HG03066 (cell line): ENCODE data around the gene NPAS4.
"Not testable (repeated sequence)": the region's sequence is repeated elsewhere in the genome, so short reads cannot be mapped to it uniquely, and the experiment has no call there.

Experiments
- ATAC-seq: cut with Tn5 transposase; IDR thresholded peaks from one replicate; pipeline ENCODE4 v1.9.1; 2021; ENCODE audit warnings: low read depth; ENCODE audit not compliant: unreplicated experiment

Gene NPAS4

DNA sequence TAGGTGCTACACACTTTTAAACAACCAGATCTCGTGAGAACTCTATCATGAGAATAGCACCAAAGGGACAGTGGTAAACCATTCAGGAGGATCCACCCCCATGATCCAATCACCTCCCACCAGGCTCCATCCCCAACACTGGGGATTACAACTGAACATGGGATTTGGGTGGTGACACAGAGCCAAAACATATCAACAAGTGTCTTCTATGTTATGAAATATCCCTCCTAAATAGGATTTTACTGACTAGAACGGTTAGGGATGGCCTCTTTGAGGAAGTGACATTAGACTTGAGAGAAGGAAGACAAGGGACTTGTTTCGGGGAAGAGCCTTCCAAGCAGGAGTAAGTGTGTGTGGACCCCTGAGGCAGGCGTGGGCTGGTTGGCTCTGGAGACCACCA, 29.7 kb downstream of the NPAS4 start:
- ATAC-seq: no peak

DNA sequence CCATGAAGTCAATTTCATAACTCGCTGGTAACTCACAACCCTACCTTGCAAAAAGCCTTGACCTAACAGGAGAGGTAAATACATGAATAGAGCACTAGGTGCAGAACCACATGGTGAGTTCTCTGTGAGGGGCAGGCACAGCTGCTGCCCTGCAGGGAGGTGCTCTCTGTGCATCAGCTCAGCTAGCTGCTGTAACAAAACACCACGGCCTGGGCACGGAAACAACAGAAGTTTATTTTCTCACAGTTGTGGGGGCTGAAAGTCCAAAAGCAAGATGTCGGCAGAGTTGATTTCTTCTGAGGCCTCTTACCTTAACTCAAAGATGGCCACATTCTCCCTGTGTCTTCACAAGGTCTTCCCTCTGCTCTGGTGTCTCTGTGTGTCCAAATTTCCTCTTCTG, 30.8 kb downstream of the NPAS4 start:
- ATAC-seq: no peak

DNA sequence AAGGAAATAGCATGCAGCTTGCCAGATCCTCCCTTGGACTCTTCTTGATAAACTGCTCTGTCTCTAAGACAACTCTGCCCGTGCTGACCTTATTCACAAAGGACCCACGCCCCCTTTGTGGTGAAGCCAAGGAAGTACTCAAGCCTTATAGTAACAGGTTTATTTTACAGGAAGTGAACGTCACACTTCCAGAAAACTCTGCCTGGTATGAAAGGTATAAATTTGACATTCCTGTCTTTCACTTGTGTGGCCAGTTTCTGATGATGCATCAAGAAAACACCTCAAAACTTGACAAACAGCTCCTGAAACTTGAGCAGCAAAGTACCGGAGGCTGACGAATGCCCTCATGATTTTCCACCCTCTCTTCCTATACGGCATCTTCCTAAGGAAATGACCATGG, 33.4 kb downstream of the NPAS4 start:
- ATAC-seq: no peak

DNA sequence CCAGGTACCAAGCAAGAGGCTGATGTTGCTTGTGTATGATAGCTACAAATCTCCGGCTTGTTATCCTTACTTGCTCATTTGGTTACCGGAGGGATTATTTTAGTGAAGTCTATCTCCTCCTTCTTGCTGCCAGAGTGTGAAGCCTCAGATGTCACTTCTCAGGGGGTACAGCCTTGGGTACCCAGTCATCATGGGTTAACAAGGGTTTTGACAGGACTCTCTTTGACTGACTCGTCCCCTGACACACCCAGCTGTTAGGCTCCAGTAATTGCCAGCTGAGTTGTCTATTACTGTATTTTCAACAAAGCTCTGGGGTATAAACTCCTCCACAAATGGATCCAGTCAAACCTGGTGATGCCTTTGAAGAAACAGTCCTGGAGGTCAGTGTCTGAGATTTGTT, 34.0 kb downstream of the NPAS4 start:
- ATAC-seq: no peak

DNA sequence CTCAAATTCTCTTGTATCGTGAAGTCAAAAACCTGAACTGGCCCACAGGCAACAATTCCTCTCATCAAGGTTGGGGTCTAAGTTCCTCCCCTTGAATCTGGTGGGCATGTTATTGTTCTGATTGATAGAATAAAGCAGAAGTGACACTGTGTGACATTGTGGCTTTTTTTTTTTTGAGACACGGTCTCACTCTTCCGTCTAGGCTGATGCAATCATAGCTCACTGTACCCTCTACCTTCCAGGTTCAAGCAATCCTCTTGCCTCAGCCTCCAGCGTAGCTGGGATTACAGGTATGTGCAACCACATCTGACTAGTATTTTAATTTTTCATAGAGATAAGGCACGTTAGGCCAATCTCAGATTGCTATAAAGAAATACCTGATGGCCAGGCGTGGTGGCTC, 37.0 kb downstream of the NPAS4 start:
- no peak for ATAC-seq

DNA sequence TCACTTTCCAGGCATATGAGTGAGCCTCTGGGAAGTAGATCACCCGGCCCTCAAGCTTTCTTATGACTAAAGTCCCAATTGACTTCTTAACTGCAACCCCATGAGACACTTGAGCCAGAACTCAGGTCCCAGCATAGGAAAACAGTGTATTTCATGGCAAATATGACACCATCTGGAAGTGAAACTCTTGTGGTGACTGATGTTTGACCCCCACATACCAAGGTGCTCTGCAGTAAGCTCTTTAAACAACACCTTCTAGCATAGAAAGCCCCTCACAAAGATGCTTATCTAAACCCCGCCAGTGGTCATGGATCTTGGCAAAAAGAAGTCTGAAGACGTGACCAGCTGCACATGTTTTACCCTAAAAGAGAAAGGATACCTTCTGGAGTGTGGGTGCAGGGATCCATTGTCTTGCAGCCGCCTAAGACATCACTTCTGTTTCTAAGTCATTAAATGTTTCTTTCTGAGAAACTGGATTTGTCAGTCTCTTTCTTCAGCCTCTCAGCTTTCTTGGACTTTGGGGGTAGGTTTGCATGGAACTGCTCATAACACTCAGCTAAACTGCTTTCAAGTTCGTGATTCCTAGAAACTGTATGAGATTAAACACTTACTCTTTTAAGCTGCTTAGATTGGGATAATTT, 38.4 kb downstream of the NPAS4 start:
- no peak for ATAC-seq

DNA sequence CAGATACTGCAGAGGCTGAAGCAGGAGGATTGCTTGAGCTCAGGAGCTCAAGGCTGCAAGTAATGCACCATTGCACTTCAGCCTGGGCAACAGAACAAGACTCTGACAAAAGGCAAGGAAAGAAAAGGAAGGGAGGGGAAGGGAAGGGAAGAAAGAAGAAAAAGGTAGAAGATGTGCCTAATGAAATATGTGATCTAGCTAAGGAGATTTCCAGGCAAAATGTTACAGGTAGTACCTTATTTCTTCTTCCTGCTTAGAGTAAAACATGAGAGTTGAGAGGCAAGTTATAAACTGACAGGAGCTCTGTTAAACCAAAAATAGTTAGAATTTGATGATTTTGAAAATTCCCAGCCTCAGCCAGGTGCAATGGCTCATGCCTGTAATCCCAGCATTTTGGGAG, 41.2 kb downstream of the NPAS4 start:
- ATAC-seq: no peak

DNA sequence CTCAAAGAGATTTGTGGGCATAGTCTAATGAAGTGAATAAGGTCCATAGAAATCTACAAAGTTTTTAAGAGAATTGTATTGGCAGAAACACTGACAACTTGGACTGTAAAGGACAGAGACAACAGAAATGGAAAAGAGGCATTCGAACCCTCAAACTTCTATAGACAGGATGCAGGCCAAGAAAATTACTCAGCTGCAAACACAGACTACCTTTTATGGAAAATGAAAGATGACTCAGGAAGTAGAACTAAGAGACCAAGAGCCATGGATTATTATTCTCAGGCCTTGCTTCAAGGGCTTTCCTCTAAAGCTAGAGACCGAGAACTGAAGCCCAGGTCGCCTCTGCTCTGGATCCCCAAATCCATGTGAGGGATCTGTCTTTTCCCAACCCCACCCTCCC, 42.1 kb downstream of the NPAS4 start:
- ATAC-seq: no peak

DNA sequence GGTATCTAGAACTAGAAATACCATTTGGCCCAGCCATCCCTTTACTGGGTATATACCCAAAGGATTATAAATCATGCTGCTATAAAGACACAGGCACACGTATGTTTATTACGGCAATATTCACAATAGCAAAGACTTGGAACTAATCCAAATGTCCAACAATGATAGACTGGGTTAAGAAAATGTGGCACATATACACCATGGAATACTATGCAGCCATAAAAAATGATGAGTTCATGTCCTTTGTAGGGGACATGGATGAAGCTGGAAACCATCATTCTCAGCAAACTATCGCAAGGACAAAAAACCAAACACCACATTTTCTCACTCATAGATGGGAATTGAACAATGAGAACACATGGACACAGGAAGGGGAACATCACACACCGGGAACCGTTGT, 43.3 kb downstream of the NPAS4 start:
- ATAC-seq: not testable (repeated sequence)

DNA sequence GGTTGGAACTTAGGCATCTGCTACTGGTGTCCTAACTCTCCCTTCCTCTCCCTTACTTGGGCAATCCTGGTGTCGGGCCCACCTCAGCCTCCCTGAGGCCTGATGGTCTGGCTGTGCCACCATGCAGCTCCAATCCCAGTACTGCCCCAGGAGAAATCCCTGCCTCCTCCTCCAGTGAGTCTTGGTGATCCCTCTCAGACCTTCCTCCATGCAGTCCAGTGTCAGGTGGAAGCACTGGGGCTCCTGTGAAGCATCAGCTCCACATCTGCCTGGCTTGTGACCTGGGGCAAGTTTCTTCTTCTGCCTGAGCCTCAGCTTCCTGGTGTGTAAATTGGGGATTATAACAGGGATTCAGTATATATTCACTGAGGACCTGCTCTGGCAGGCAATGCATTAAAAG, 44.1 kb downstream of the NPAS4 start:
- no peak for ATAC-seq

DNA sequence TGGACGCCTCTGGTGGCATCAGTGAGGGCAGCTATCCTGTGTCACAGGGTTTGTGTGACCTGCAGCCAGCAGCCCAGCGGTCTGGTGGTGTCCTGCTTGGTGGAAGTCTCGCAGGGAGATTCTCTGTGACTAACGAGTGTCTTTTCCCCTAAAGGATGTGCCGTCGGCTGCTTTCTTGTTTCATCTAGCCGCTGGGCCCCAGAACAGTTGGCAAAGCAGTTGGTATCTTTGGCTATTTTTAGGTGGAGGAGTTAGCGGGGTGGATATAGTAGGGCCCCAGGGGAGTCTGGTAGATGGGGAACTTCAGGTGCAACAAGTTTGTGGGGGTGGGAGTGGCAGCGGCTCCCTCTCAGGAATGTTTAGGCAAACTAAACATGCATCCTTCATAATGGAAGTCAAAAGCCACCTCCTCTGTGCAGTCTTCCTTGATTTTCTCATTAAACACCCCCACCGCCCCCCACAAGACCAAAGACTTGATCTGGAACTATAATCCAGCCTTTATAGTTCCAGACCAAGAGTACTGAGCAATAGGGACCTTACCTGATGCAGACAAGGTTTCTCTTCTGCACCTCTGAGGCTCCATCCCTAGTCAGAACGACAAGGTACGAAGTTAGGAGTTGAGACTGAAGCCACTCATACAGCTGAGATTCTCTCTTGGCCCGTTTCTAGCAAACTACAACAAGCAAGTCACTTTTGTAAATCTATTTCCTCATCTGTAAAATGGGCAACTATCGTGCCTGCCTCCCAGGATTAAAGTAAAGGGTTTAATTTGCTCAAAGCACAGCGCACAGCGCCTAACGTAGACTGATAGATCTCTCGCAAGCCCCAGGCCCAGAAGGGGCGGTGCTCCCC, 44.8 kb downstream of the NPAS4 start:
- ATAC-seq: no peak

DNA sequence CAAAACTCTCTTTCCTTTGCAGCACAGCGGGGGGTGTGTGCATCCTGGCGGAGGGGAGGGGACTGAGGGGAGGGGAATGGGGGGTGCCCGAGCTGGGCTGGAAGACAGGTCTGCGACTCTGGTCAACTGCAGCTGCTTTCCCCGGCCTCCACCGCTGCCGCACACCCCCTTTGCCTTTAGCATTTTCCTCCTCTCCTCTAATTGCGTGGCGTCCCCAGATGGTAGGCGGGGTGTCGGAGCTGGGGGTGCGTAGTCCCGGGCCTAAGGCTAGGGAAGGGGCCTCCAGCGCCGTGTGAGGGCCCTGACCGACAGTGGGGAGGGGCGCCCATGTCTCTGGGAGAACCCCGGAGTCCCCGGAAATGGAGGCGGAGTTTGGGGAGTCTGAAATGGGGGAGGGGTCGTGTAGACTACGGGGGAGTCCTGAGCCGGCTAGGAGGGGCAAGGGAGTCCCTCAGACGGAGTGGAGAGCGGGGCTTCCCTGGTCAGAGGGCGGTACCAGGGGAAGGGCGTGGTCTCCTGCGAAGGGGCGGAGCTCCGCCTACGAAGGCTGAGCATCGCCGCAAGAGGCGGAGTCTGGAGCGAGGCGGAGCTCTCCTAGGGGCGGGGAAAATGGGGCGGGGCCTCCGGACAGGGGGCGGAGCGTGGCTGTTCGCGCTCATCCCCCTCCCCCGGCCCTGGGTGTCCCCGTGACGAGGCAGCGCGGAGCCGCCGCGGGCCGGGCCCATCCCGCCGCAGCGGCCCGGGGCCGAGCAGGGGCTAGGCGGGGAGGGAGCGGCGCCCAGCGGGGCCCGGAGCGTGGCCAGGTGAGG, 45.6 kb downstream of the NPAS4 start, which contains the start of gene PELI3:
TSS of gene PELI3 (plus strand) at position 681 of the 809 bp plus-strand sequence. CDS start 1,224 bp downstream, outside the sequence.
- peak; percentile 74 for ATAC-seq

DNA sequence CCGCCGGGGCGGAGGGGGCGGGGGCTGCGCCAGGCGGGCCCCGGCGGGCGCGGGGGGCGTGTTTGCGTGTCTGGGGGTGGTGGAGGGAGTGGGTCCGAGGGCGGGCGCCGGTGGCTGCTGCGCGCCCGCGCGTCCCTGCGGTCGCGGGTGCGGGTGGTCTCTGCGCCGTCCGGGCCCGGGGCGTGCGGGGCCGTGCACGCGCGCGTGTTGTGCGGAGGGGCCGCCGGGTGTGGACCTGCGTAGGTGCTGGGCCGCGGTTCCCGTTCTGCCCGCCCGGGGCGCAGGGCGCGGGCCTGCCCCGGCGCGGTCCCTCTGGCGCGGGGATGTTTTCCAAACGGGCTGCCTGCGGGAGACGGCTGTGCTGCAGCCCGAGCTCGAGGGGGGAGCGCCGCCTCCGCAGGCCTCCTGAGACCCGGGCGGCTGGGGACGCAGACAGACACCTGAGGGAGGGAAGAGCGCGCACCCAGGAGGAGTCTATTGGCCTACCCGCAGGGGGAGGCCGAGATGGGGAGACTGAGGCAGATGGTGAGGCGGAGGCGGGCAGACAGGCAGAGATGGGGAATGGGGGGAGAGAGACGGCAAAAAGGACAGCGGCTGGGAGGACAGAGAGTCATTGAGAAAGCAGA, 46.3 kb downstream of the NPAS4 start:
- peak; percentile 43 for ATAC-seq

DNA sequence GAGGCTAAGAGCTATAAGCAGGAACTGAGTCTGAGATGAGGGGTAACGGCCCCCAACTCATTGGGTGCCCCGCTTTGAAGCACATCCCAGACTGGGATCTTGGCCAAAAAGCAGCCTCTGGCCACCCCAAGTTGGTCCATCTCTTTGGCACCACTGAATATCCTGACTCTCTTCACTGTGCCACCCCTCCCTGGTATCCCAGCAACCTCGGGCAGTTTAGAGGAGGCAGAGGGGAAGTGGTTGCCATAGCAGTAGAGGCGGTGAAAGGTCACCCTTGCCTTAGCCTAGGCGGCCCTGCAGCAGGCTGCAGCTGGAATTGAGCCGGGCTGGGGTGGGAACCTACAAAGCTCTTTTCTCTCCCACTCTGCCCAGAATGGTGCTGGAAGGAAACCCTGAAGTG, 46.9 kb downstream of the NPAS4 start:
- no peak for ATAC-seq

DNA sequence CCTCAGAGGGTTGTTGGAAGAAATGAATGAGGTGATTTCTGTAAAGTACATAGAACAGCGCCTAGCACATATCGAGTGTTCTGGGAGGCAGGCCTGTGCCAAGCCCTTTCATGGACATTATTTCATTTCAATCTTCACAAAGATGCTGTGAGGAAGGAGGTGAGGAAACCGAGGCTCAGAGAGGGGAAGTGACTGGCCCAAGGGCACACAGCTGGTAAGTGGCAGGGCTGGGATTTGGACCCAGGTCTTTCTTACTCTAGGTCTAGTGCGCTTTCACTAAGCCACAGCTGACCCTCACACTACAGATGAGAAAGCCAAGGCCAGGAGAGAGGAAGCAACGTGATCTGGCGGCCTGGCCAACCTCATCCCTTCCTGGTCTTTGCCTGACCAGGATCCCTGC, 47.9 kb downstream of the NPAS4 start:
- no peak for ATAC-seq

DNA sequence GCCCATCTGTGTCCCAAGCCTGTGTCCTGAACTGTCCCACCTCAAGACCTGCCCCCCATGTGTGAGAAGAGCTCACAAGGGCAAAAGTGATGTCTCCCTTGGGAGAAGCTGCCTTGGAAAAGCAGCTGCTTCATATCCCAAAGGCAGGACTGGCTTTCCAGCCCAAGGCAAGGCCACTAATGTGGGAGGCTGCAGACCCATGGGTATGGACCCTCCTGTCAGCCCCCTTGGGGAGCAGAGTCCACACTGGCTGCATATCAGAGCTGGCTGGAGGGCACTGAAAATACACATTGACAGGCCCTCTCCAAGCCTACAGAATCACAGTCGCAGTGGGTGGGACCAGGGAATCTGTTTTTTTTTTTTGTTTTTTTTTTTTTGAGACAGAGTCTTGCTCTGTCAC, 48.6 kb downstream of the NPAS4 start:
- no peak for ATAC-seq

DNA sequence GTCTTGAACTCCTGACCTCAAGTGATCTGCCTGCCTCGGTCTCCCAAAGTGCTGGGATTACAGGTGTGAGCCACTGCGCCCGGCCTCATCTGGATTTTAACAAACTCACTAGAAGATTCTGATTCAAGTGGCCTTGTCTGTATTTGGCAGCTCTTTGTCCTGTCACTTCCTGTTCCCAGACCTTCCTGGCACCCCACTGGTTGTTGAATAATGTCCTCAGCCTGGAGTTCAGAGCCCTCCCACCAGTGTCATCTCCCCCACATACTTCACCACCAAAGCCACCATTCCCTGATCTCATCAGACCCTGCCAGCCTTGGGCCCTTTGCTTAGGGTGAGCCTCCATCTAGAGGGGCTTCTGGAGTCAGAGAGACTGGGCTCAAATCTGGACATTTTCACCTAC, 49.2 kb downstream of the NPAS4 start:
- ATAC-seq: no peak

DNA sequence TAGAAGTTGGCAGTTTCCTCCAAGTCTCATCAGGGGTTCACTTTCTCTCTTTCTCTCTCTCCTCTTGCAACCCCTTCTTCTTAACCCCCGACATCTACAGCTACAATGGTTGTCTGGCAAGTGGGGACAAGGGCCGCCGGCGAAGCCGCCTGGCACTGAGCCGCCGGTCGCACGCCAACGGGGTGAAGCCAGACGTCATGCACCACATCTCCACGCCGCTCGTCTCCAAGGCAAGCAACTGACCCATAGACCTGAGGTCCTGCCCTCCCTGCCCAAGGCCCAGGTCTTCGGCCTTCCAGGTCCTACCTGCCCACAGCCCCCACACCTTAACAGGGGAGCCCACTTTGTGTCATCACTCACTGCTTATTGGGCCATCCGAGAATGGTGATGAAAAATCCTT, 50.3 kb downstream of the NPAS4 start:
- ATAC-seq: no peak

DNA sequence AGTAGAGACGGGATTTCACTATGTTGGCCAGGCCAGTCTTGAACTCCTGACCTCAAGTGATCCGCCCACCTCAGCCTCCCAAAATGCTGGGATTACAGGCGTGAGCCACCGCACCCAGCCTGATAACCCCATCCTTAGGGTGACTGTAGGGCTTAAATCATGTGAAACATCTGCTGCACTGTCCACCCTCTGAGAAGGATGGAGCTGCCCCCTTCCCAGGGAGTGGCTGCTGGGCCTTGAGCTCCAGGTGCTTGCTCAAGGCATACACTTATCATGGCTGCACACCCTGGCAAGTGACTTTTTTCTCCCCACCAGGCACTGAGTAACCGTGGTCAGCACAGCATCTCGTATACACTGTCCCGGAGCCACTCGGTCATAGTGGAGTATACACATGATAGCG, 51.2 kb downstream of the NPAS4 start:
- ATAC-seq: no peak

DNA sequence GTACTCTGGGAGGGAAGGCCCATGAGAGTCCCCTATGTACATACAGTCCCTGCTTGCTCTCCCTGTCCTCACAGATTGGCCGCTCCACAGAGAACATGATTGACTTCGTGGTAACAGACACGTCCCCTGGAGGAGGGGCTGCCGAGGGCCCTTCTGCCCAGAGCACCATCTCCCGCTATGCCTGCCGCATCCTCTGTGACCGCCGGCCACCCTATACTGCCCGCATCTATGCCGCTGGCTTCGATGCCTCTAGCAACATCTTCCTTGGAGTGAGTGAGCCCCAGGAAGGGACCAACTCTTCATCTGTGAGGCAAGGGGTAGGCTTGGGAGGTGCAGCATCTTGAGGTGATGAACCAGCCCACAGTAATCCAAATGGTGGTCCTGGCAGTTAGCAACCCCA, 52.3 kb downstream of the NPAS4 start:
- ATAC-seq: no peak
